GM23338 (cell line): Measurements from ENCODE around the gene NRN1L. TPM values are rescaled to one million over a fixed set of nuclear protein-coding genes. Genes with fewer than 3 reads are reported as not detected.
A peak's percentile ranks its signal among the peaks of the same experiment; 100 is the strongest.

Experiments
- ATAC-seq: fragments of 200-7000 bp; cut with Tn5 transposase; 3 replicates; pipeline ENCODE4 v1.9.1; 2020
- DNase-seq: peaks from one replicate; pipeline ENCODE4 v3.0.0-alpha.2; 2015; ENCODE audit warnings: low spot score
- H2AFZ ChIP-seq: fragments of 200-600 bp; sonication (generic); 2 replicates; pipeline ENCODE4 v1.8.0; 2016; ENCODE audit warnings: antibody characterized with exemption, mild to moderate bottlenecking, moderate library complexity
- H3F3A ChIP-seq: fragments of 200-600 bp; sonication (generic); replicated peaks from 2 replicates; pipeline ENCODE4 v1.8.0; 2017; ENCODE audit warnings: antibody characterized with exemption, mixed run types, low read depth
- H3K27ac ChIP-seq: fragments of 200-600 bp; sonication (generic); 2 replicates; pipeline ENCODE4 v1.6.1; 2016; ENCODE audit warnings: low read depth
- H3K27me3 ChIP-seq: fragments of 200-600 bp; sonication (generic); 2 replicates; pipeline ENCODE4 v1.8.0; 2016; ENCODE audit warnings: mild to moderate bottlenecking, mixed run types, moderate library complexity; ENCODE audit not compliant: insufficient read depth
- H3K36me3 ChIP-seq: fragments of 200-600 bp; sonication (generic); 2 replicates; pipeline ENCODE4 v1.8.0; 2016; ENCODE audit warnings: mild to moderate bottlenecking; ENCODE audit not compliant: insufficient read depth
- H3K4me1 ChIP-seq: fragments of 200-600 bp; sonication (generic); 2 replicates; pipeline ENCODE4 v1.8.0; 2016; ENCODE audit warnings: mild to moderate bottlenecking, moderate library complexity; ENCODE audit not compliant: insufficient read depth
- H3K4me2 ChIP-seq: fragments of 200-600 bp; sonication (generic); 2 replicates; pipeline ENCODE4 v1.7.1; 2017; ENCODE audit warnings: mixed run types
- H3K4me3 ChIP-seq: fragments of 200-600 bp; sonication (generic); 2 replicates; pipeline ENCODE4 v1.6.1; 2016; ENCODE audit warnings: mixed run types
- H3K79me2 ChIP-seq: fragments of 200-600 bp; sonication (generic); replicated peaks from 2 replicates; pipeline ENCODE4 v1.8.0; 2017; ENCODE audit warnings: mild to moderate bottlenecking; ENCODE audit not compliant: insufficient read depth
- H3K9me2 ChIP-seq: fragments of 200-600 bp; sonication (generic); 2 replicates; pipeline ENCODE4 v1.8.0; 2017; ENCODE audit not compliant: insufficient read depth
- H4K20me1 ChIP-seq: fragments of 200-600 bp; sonication (generic); replicated peaks from 2 replicates; pipeline ENCODE4 v1.8.0; 2017; ENCODE audit warnings: mild to moderate bottlenecking; ENCODE audit not compliant: insufficient read depth
- H3K27ac Mint-ChIP-seq: 2 replicates; pipeline ENCODE4 v1.8.0; 2020; ENCODE audit warnings: inconsistent platforms, mild to moderate bottlenecking, moderate library complexity, mixed read lengths
- H3K27me3 Mint-ChIP-seq: 3 replicates; pipeline ENCODE4 v1.8.0; 2022; ENCODE audit warnings: low read depth, mild to moderate bottlenecking, moderate library complexity, mixed read lengths, inconsistent platforms; ENCODE audit not compliant: insufficient read depth, poor library complexity
- H3K36me3 Mint-ChIP-seq: 3 replicates; pipeline ENCODE4 v1.8.0; 2021; ENCODE audit warnings: low read depth, mild to moderate bottlenecking, inconsistent platforms, moderate library complexity, mixed read lengths
- H3K4me1 Mint-ChIP-seq: 3 replicates; pipeline ENCODE4 v1.8.0; 2020; ENCODE audit warnings: mild to moderate bottlenecking, inconsistent platforms, mixed read lengths
- H3K4me3 Mint-ChIP-seq: 3 replicates; pipeline ENCODE4 v1.8.0; 2021; ENCODE audit warnings: moderate library complexity, mild to moderate bottlenecking, inconsistent platforms, mixed read lengths
- H3K9me3 Mint-ChIP-seq: 3 replicates; pipeline ENCODE4 v1.8.0; 2020; ENCODE audit warnings: moderate library complexity, mild to moderate bottlenecking, inconsistent platforms, mixed read lengths
- CTCF ChIP-seq, 2 experiments: fragments of 200-600 bp in 1 of 2; sonication (generic) in 1 of 2; conservative IDR thresholded peaks; 2 replicates each; pipeline versions ENCODE4 v1.5.1 to v1.6.1; 2016 to 2017; ENCODE audit warnings: antibody characterized with exemption in 2 of 2, low read depth in 2 of 2, mild to moderate bottlenecking in 2 of 2, moderate library complexity in 1 of 2
- EZH2phosphoT487 ChIP-seq: fragments of 200-600 bp; sonication (generic); IDR thresholded peaks from one replicate; pipeline ENCODE4 v1.8.1; 2018; ENCODE audit warnings: antibody characterized with exemption; ENCODE audit not compliant: unreplicated experiment
- JUNB ChIP-seq: IDR thresholded peaks from one replicate; pipeline ENCODE4 v1.6.1; 2016; ENCODE audit warnings: antibody characterized with exemption; ENCODE audit not compliant: unreplicated experiment
- NANOG ChIP-seq: IDR thresholded peaks from 2 replicates; pipeline ENCODE4 v1.6.1; 2016; ENCODE audit warnings: antibody characterized with exemption, borderline replicate concordance
- POLR2AphosphoS5 ChIP-seq: IDR thresholded peaks from 2 replicates; pipeline ENCODE4 v1.6.1; 2016; ENCODE audit warnings: antibody characterized with exemption, low read depth
- STAT1 ChIP-seq: IDR thresholded peaks from one replicate; pipeline ENCODE4 v1.6.1; 2016; ENCODE audit warnings: antibody characterized with exemption; ENCODE audit not compliant: unreplicated experiment
- ZNF114 ChIP-seq: fragments of 250-450 bp; sonication (Bioruptor Pico); IDR thresholded peaks from 2 replicates; pipeline ENCODE4 v1.5.0; 2020; ENCODE audit warnings: mild to moderate bottlenecking, moderate library complexity
- ZNF331 ChIP-seq: fragments of 250-450 bp; sonication (Bioruptor Pico); IDR thresholded peaks from 2 replicates; pipeline ENCODE4 v1.5.0; 2020; ENCODE audit warnings: low read depth, mild to moderate bottlenecking, moderate library complexity
- polyA plus RNA-seq: library from polyadenylated mRNA; unstranded; fragments of >200 nt; fragmentation: Nextera tagmentation; extraction: Ambion mirVana; gene quantifications from 2 replicates; pipeline ENCODE4 v1.2.1, GENCODE V29; 2016
- total RNA-seq: library from RNA; depleted of rRNA; stranded (reverse); fragments of >200 nt; shearing (Covaris generic); gene quantifications from 2 replicates; pipeline ENCODE4 v1.2.3, GENCODE V29; 2014
- TF ChIP-seq, protein P1 (sequence below): IDR thresholded peaks from one replicate; pipeline ENCODE4 v1.6.1; 2018; ENCODE audit warnings: antibody characterized with exemption; ENCODE audit not compliant: unreplicated experiment

Gene NRN1L
- total and polyA plus RNA-seq, 2 experiments from 2014 or later, result 14.0 to 26.1 TPM

- TF ChIP-seq, protein P1, sequence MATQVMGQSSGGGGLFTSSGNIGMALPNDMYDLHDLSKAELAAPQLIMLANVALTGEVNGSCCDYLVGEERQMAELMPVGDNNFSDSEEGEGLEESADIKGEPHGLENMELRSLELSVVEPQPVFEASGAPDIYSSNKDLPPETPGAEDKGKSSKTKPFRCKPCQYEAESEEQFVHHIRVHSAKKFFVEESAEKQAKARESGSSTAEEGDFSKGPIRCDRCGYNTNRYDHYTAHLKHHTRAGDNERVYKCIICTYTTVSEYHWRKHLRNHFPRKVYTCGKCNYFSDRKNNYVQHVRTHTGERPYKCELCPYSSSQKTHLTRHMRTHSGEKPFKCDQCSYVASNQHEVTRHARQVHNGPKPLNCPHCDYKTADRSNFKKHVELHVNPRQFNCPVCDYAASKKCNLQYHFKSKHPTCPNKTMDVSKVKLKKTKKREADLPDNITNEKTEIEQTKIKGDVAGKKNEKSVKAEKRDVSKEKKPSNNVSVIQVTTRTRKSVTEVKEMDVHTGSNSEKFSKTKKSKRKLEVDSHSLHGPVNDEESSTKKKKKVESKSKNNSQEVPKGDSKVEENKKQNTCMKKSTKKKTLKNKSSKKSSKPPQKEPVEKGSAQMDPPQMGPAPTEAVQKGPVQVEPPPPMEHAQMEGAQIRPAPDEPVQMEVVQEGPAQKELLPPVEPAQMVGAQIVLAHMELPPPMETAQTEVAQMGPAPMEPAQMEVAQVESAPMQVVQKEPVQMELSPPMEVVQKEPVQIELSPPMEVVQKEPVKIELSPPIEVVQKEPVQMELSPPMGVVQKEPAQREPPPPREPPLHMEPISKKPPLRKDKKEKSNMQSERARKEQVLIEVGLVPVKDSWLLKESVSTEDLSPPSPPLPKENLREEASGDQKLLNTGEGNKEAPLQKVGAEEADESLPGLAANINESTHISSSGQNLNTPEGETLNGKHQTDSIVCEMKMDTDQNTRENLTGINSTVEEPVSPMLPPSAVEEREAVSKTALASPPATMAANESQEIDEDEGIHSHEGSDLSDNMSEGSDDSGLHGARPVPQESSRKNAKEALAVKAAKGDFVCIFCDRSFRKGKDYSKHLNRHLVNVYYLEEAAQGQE, result no peak
- no peak for TF ChIP-seq STAT1
- TF ChIP-seq CTCF (conservative IDR thresholded peaks at IDR 0.05; ENCODE audit: low read depth in 2 of 2), result no peak
- no peak for TF ChIP-seq JUNB
- no peak for TF ChIP-seq NANOG
- no peak for TF ChIP-seq EZH2phosphoT487
- no peak for TF ChIP-seq ZNF114 (CRISPR knock-in tag)
These were observed 49.1 kb downstream of the NRN1L start (continued) for GRCh38 chr16:67933805-67934204.

- H3K4me2 ChIP-seq, result peak overlapping the region; percentile 99
- H3K27ac ChIP-seq, result no peak overlapping the region
- Mint-ChIP-seq H3K4me3 (peak overlapping the region; percentile 100), H3K4me1 (peaks cover 21% of the 10 kb centered on the region), H3K27me3 (peaks cover 41% of the 10 kb centered on the region), H3K27ac (peak overlapping the region; percentile 84; the same call in 1 of the 2 replicates), H3K36me3 (peaks cover 20% of the 10 kb centered on the region; the same call in 2 of the 3 replicates), H3K9me3 (0 out of 3 replicates have a peak, but pooled peaks cover 3% of the 10 kb centered on the region)
- H3K79me2 ChIP-seq, result peaks cover 5% of the 10 kb centered on the region; the same call in 1 of the 2 replicates
- H3K36me3 ChIP-seq, result no peaks in the 10 kb centered on the region
- H2AFZ ChIP-seq, result no peak overlapping the region
- ATAC-seq, result no peak
- peaks cover 10% of the 10 kb centered on the region; the same call in 1 of the 2 replicates for H3K4me1 ChIP-seq
- H3K9me2 ChIP-seq, result no peaks in the 10 kb centered on the region
- no peak for DNase-seq
- no peaks in the 10 kb centered on the region for H3K27me3 ChIP-seq
- TF ChIP-seq ZNF331 (no peak), JUNB (no peak), POLR2AphosphoS5 (peak; percentile 32)
- peak overlapping the region; percentile 98 for H3K4me3 ChIP-seq
- peaks cover 3% of the 10 kb centered on the region for H4K20me1 ChIP-seq
- peaks cover 7% of the 10 kb centered on the region; the same call in 1 of the 2 replicates for H3F3A ChIP-seq
These were observed 49.8 kb downstream of the NRN1L start for GRCh38 chr16:67934306-67935100.
